IPS-20b (cell line): ENCODE results near the gene LPCAT1.

Source experiments
- H3K27ac ChIP-seq: one replicate; pipeline ENCODE4 v1.5.1; 2013; ENCODE audit warnings: low read length
- H3K27me3 ChIP-seq: 2 replicates; pipeline ENCODE4 v1.6.1; 2013; ENCODE audit warnings: mild to moderate bottlenecking, low read length, inconsistent platforms; ENCODE audit not compliant: insufficient read depth
- H3K36me3 ChIP-seq: 2 replicates; pipeline ENCODE4 v1.6.1; 2013; ENCODE audit warnings: low read depth, mild to moderate bottlenecking, inconsistent platforms, low read length, moderate library complexity; ENCODE audit not compliant: insufficient read depth
- H3K4me1 ChIP-seq: 2 replicates; pipeline ENCODE4 v1.6.1; 2013; ENCODE audit warnings: mild to moderate bottlenecking, control low read depth, inconsistent platforms, low read length, moderate library complexity; ENCODE audit not compliant: insufficient read depth
- H3K4me3 ChIP-seq: 2 replicates; pipeline ENCODE4 v1.5.1; 2013; ENCODE audit warnings: mild to moderate bottlenecking, low read length, inconsistent platforms
- H3K9ac ChIP-seq: 2 replicates; pipeline ENCODE4 v1.6.1; 2013; ENCODE audit warnings: low read depth, mild to moderate bottlenecking, inconsistent platforms, low read length, moderate library complexity
- H3K9me3 ChIP-seq: 2 replicates; pipeline ENCODE4 v1.6.1; 2013; ENCODE audit warnings: mild to moderate bottlenecking, low read depth, low read length, inconsistent platforms; ENCODE audit not compliant: insufficient read depth

The LPCAT1 gene

GRCh38 chr5:1453613-1454012, 70.1 kb downstream of the LPCAT1 start:
- Histone ChIP-seq H3K27ac (no peak overlapping the region), H3K4me3 (no peak overlapping the region), H3K9ac (no peak overlapping the region), H3K27me3 (peaks cover 22% of the 10 kb centered on the region), H3K4me1 (no peaks in the 10 kb centered on the region), H3K36me3 (peaks cover 12% of the 10 kb centered on the region; the same call in 1 of the 2 replicates), H3K9me3 (peaks cover 54% of the 10 kb centered on the region)

- Histone ChIP-seq H3K27me3 (peaks cover 66% of the 10 kb centered on the region), H3K9ac (no peak overlapping the region), H3K4me1 (no peaks in the 10 kb centered on the region), H3K36me3 (no peaks in the 10 kb centered on the region), H3K4me3 (no peak overlapping the region), H3K9me3 (peaks cover 14% of the 10 kb centered on the region), H3K27ac (no peak overlapping the region)
Measured at GRCh38 chr5:1449081-1449630, 74.6 kb downstream of the LPCAT1 start.

- Histone ChIP-seq H3K36me3 (no peaks in the 10 kb centered on the region), H3K9ac (no peak overlapping the region), H3K27ac (no peak overlapping the region), H3K4me3 (no peak overlapping the region), H3K9me3 (peaks cover 8% of the 10 kb centered on the region), H3K27me3 (peaks cover 72% of the 10 kb centered on the region), H3K4me1 (no peaks in the 10 kb centered on the region)
Measured at GRCh38 chr5:1448511-1449011, 75.2 kb downstream of the LPCAT1 start.

GRCh38 chr5:1447671-1448361, 75.9 kb downstream of the LPCAT1 start:
- Histone ChIP-seq H3K4me1 (no peaks in the 10 kb centered on the region), H3K4me3 (no peak overlapping the region), H3K36me3 (no peaks in the 10 kb centered on the region), H3K9ac (no peak overlapping the region), H3K9me3 (peaks cover under 1% of the 10 kb centered on the region; the same call in 1 of the 2 replicates), H3K27ac (no peak overlapping the region), H3K27me3 (peaks cover 80% of the 10 kb centered on the region)

- Histone ChIP-seq H3K27ac (no peak overlapping the region), H3K36me3 (no peaks in the 10 kb centered on the region), H3K9ac (no peak overlapping the region), H3K4me3 (no peak overlapping the region), H3K9me3 (no peaks in the 10 kb centered on the region), H3K27me3 (peaks cover 90% of the 10 kb centered on the region), H3K4me1 (no peaks in the 10 kb centered on the region)
Measured at GRCh38 chr5:1446602-1447343, 77.0 kb downstream of the LPCAT1 start.

GRCh38 chr5:1445689-1446601, 77.8 kb downstream of the LPCAT1 start:
- Histone ChIP-seq H3K27ac (no peak overlapping the region), H3K4me1 (no peaks in the 10 kb centered on the region), H3K4me3 (peak overlapping the region; percentile 56; the same call in 1 of the 2 replicates), H3K27me3 (peaks cover 98% of the 10 kb centered on the region), H3K36me3 (no peaks in the 10 kb centered on the region), H3K9ac (no peak overlapping the region), H3K9me3 (no peaks in the 10 kb centered on the region)

- H3K27ac ChIP-seq, result no peak within 1 kb of the TSS
- no peaks in the 10 kb centered on the region for H3K36me3 ChIP-seq
- no peaks in the 10 kb centered on the region for H3K9me3 ChIP-seq
- H3K27me3 ChIP-seq, result peaks cover 100% of the 10 kb centered on the region
- no peak within 1 kb of the TSS for H3K9ac ChIP-seq
- H3K4me3 ChIP-seq, result peak within 1 kb of the TSS; percentile 61
- no peaks in the 10 kb centered on the region for H3K4me1 ChIP-seq
Measured at GRCh38 chr5:1445313-1445688, 78.5 kb downstream of the LPCAT1 start, which contains the start of gene SLC6A3. Gene SLC6A3, minus strand, starts transcription at chr5:1445440. Its CDS starts 2,243 bp downstream, at chr5:1443197.

GRCh38 chr5:1444361-1445189, 79.2 kb downstream of the LPCAT1 start:
- Histone ChIP-seq H3K36me3 (no peaks in the 10 kb centered on the region), H3K4me3 (peak overlapping the region; percentile 61), H3K9me3 (no peaks in the 10 kb centered on the region), H3K9ac (no peak overlapping the region), H3K27me3 (peaks cover 92% of the 10 kb centered on the region), H3K27ac (no peak overlapping the region), H3K4me1 (no peaks in the 10 kb centered on the region)

GRCh38 chr5:1443991-1444360, 79.8 kb downstream of the LPCAT1 start:
- peaks cover 86% of the 10 kb centered on the region for H3K27me3 ChIP-seq
- no peaks in the 10 kb centered on the region for H3K9me3 ChIP-seq
- no peak overlapping the region for H3K27ac ChIP-seq
- no peak overlapping the region for H3K9ac ChIP-seq
- H3K36me3 ChIP-seq, result no peaks in the 10 kb centered on the region
- no peaks in the 10 kb centered on the region for H3K4me1 ChIP-seq
- peak overlapping the region; percentile 61; the same call in 1 of the 2 replicates for H3K4me3 ChIP-seq

GRCh38 chr5:1443171-1443570, 80.6 kb downstream of the LPCAT1 start:
- Histone ChIP-seq H3K4me1 (no peaks in the 10 kb centered on the region), H3K9me3 (no peaks in the 10 kb centered on the region), H3K27ac (no peak overlapping the region), H3K4me3 (no peak overlapping the region), H3K9ac (no peak overlapping the region), H3K36me3 (no peaks in the 10 kb centered on the region), H3K27me3 (peaks cover 86% of the 10 kb centered on the region)
